HG02870 (cell line): Measurements from ENCODE around the gene B3GALT5.
"Not testable (repeated sequence)": the region's sequence is repeated elsewhere in the genome, so short reads cannot be mapped to it uniquely, and the experiment has no call there.

ENCODE experiments used
- ATAC-seq: cut with Tn5 transposase; IDR thresholded peaks from one replicate; pipeline ENCODE4 v1.9.1; 2021; ENCODE audit warnings: mild to moderate bottlenecking, moderate library complexity; ENCODE audit not compliant: unreplicated experiment

The B3GALT5 gene

DNA sequence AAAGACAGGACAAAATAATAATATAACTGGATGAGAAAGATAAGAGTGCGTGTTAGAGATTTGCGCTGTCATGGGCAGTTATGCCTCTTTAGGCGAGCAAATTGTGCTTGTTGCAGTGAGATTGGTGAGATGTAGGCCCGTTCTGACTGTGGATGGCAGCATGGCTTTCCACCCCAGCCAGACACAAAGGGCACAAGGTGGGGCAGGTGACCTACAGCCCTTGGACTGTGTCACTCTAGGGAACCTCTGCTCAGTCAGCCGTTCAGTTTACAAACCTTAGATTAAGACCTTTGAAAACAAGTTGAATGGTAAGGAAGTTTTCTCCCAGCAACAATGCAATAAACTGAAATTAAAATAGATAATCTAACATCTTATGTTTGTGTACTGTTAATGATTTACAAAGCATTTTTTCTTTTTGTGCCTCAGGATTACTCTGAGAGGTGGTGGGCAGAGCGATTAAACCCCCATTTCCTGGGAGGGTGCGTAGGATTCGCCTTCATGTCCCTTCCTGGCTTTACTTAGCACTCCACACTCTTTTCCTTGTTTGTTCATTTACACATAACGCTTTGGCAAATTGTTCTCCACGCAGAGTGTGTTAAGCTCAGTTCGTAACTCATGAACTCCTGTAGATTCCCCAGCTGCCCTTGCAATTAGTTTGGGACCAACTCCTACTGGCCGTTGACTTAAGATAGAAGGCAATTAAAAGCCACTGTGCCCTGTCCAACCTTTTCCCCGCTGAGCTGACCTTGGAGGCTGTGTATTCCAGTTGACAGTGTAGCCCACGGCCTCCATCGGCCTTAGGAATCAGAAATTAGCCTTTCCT lies 74.1 kb downstream of the B3GALT5 start:
- ATAC-seq = no peak

DNA sequence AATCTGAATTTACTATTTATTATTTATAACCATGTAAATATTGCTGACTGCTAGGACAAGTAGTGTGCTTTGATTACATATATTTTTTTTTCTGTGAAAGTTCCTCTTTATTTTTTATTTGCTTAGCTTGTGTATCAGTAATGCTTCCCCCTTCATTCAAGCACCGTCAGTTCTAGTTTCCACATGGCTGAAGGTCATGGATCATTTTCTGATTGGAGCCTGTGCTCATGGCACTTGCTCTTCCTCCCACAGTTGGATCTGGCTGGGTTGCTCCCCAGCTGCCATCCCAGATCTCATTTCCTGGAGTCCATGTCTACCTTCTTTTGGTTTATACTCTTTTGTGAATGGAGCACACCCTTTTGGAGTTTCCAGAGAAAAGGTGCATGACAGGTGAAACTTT lies 75.3 kb downstream of the B3GALT5 start:
- no peak for ATAC-seq

DNA sequence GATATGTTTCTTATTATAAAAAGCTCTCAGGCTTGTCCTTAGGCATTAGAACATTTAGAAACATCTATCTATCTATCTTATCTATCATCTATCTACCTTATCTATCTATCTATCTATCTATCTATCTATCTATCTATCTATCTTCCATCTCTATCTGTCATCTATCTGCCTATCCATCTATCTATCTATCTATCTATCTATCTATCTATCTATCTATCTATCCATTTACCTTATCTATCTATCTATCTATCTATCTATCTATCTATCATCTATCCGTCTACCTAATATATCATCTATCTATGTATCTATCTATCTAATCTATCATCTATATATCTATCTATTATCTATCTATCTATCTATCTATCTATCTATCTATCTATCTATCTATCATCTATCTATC lies 77.1 kb downstream of the B3GALT5 start:
- not testable (repeated sequence) for ATAC-seq

GRCh38 chr21:39690454-39690853 lies 77.7 kb downstream of the B3GALT5 start:
- no peak for ATAC-seq

GRCh38 chr21:39694750-39695149 lies 82.0 kb downstream of the B3GALT5 start:
- no peak for ATAC-seq

GRCh38 chr21:39696196-39696595 lies 83.5 kb downstream of the B3GALT5 start:
- no peak for ATAC-seq

- no peak for ATAC-seq
Observed at GRCh38 chr21:39696618-39697017, 83.9 kb downstream of the B3GALT5 start.

GRCh38 chr21:39700318-39700717 lies 87.6 kb downstream of the B3GALT5 start:
- ATAC-seq = no peak

DNA sequence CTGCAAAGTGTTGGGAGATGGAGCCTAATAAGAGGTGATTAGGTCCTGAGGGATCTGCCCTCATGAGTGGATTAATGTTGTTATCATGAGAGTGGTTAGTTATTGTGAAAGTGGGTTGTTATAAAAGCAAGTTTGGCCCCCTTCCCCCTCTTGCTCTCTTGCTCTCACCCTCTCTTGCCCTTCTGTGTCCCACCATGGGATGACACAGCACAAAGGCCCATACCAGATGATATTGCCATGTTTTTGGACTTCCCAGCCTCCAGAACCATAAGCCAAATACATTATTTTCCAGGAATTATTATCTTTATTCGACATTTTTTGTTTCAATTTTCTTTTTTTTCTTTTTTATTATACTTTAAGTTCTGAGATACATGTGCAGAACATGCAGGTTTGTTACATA lies 90.8 kb downstream of the B3GALT5 start:
- ATAC-seq = no peak

GRCh38 chr21:39705849-39706248 lies 93.1 kb downstream of the B3GALT5 start:
- ATAC-seq = no peak

DNA sequence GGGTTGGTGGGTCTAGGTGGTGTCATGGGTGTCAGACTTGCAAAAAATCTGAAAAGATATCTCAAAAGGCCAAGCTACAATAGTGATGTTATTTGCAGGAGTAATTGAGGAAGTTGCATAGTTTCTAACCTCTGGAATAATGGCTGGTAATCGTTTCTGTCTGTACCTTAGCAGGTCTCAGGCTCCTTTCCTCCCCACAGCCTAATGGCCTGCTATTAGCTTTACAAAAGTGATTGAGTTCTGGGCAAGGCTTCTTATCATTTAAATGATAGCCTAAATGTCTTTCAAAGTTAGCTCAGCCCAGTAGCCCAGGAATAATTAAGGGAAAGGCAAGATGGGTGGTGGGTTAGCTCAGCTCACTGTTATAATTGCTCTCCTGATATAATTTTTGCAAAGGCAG lies 94.6 kb downstream of the B3GALT5 start:
- no peak for ATAC-seq

GRCh38 chr21:39710866-39711265 lies 98.1 kb downstream of the B3GALT5 start:
- ATAC-seq = no peak

- no peak for ATAC-seq
Observed at GRCh38 chr21:39712273-39712672, 99.5 kb downstream of the B3GALT5 start.

DNA sequence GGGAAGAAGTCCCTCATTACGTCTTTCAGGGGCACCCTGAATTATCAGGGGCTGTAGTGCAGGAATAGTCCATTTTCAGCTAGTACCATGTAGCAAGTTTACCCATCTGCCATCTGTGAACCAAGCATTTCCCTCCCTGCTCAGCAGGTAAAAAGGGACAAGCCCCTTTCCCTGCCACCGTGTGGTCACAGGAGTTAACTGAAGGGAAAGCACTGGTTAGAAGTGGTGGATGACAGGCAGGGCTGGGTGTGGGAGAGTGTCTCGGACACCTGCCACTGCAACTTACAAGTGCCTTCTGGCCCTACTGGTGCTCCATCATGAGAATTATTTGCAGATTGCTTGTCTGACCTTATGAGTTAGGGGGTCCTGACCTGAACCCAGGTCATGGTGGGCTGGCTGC lies 100.2 kb downstream of the B3GALT5 start:
- ATAC-seq = no peak

DNA sequence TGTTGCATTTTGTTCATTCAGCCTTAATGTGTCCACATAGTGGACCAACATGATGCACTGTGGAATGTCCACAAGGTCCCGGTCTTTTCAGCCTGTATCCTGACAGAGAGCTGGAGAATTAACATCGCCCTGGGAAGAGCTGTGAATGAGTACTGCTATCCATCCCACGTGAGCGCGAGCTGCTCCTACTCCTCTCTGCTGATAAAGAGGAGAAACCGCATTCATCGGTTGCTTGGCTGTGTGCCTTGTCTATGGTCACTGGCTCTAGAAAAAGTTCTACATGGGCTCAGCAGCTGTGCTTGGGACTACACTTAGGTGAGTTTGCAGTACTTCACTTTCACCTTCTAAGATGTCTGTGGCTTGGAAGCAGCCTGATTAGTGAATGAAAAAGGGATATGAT lies 101.2 kb downstream of the B3GALT5 start:
- ATAC-seq = no peak

GRCh38 chr21:39714331-39714730 lies 101.6 kb downstream of the B3GALT5 start:
- ATAC-seq = no peak

DNA sequence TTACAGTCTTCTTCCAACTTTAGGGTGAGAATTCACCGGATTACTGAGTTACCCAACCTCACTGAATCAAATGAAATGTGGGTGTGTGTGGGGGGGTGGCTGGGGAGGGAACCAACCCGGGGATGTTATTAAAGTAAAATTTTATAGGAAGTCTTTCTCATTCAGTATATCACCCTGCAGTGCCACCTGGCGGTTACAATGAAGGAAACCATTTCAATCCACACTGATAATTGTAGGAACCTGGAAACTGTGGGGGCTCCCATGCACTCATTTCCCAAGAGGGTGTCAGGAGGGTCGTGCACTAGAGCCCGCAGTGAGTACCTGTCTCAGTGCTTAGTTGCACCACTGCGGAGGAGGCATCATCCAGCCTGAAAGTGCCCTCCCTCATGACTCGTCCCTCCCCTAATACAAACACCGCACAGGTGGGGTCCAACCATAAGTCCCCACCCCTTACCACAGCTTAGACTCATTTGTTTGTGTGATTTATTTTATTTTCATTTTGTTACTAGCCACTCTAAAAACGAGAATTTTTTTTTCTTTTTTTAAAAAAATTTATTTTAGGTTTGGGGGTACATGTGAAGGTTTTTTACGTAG lies 103.2 kb downstream of the B3GALT5 start:
- ATAC-seq = no peak

DNA sequence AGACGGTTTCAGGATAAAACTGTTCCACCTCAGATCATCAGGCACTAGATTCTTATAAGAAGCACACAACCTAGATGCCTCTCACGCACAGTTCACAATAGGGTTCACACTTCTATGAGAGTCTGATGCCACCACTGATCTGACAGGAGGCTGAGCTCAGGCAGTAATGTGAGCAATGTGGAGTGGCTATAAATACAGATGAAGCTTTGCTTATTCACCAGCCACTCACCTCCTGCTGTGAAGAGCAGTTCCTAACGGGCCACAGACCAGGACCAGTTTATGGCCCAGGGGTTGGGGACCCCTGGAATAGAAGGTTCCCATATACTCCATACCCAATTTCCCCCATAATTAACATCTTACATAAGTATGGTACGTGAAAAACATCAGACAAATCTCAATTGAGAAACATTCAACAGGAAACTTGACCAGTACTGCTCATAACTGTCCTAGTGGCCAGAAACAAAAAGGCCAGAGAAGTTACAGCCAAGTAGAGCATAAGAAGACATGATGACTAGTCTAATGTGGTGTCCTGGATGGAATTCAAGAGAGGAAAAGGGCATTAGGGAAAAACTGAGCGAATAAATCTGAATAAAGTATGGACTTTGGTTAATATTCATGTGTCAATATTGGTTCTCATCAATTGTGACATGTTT lies 107.5 kb downstream of the B3GALT5 start:
- no peak for ATAC-seq

- no peak for ATAC-seq
Observed at GRCh38 chr21:39721885-39722284, 109.1 kb downstream of the B3GALT5 start.
